Liver (tissue), 9 donors: Measurements from ENCODE around the gene IL37. TPM values are rescaled to one million over a fixed set of nuclear protein-coding genes. Genes with fewer than 3 reads are reported as not detected.

Source experiments
- DNase-seq: peaks from one replicate; pipeline ENCODE4 v3.0.0-alpha.2; 2017; ENCODE audit warnings: low spot score
- H3K27ac ChIP-seq, 2 donors: one replicate each; pipeline ENCODE4 v1.7.0; 2013; ENCODE audit warnings: inconsistent platforms in 2 of 2, low read length in 2 of 2, control low read depth in 1 of 2, low read depth in 1 of 2, mild to moderate bottlenecking in 1 of 2
- H3K27me3 ChIP-seq, 4 donors: one replicate each; pipeline versions ENCODE4 v1.6.1 to v1.7.0; 2013; ENCODE audit warnings: low read length in 3 of 4, inconsistent platforms in 1 of 4, mild to moderate bottlenecking in 1 of 4, moderate library complexity in 1 of 4; ENCODE audit not compliant: control insufficient read depth in 4 of 4, insufficient read depth in 4 of 4
- H3K36me3 ChIP-seq, 4 donors: one replicate each; pipeline versions ENCODE4 v1.6.1 to v1.7.0; 2013; ENCODE audit warnings: low read length in 3 of 4, mild to moderate bottlenecking in 3 of 4, low read depth in 1 of 4, moderate library complexity in 1 of 4; ENCODE audit not compliant: control insufficient read depth in 4 of 4, insufficient read depth in 3 of 4
- H3K4me1 ChIP-seq, 4 donors: one replicate each; pipeline versions ENCODE4 v1.6.1 to v1.7.0; 2013; ENCODE audit warnings: low read length in 3 of 4, mild to moderate bottlenecking in 3 of 4, moderate library complexity in 1 of 4; ENCODE audit not compliant: control insufficient read depth in 4 of 4, insufficient read depth in 4 of 4
- H3K4me3 ChIP-seq, 3 donors: one replicate each; pipeline versions ENCODE4 v1.6.1 to v1.7.0; 2013; ENCODE audit warnings: low read length in 3 of 3, control low read depth in 1 of 3, low read depth in 1 of 3, mild to moderate bottlenecking in 1 of 3
- H3K9ac ChIP-seq, 2 donors: one replicate each; pipeline ENCODE4 v1.7.0; 2013; ENCODE audit warnings: low read length in 2 of 2, mild to moderate bottlenecking in 2 of 2, moderate library complexity in 2 of 2, control low read depth in 1 of 2, low read depth in 1 of 2
- H3K9me3 ChIP-seq, 4 donors: one replicate each; pipeline versions ENCODE4 v1.6.1 to v1.7.0; 2013; ENCODE audit warnings: low read length in 3 of 4; ENCODE audit not compliant: control insufficient read depth in 4 of 4
- ATF3 ChIP-seq: IDR thresholded peaks from 2 replicates; pipeline ENCODE4 v1.6.1; 2016; ENCODE audit warnings: antibody characterized with exemption
- CTCF ChIP-seq: fragments of 150-350 bp; IDR thresholded peaks from 2 replicates; pipeline ENCODE4 v1.5.1; 2017; ENCODE audit warnings: improper control_type of control experiment, low read depth, low read length; ENCODE audit not compliant: missing input control
- EGR1 ChIP-seq, 2 donors: IDR thresholded peaks; 2 replicates each; pipeline ENCODE4 v1.6.1; 2016 to 2018; ENCODE audit warnings: antibody characterized with exemption in 2 of 2, low read depth in 2 of 2
- FOXA1 ChIP-seq: IDR thresholded peaks from 2 replicates; pipeline ENCODE4 v1.6.1; 2016; ENCODE audit warnings: antibody characterized with exemption
- GABPA ChIP-seq, 2 donors: IDR thresholded peaks in 1 of 2; conservative IDR thresholded peaks in 1 of 2; 2 replicates each; pipeline ENCODE4 v1.6.1; 2016; ENCODE audit warnings: antibody characterized with exemption in 2 of 2, mild to moderate bottlenecking in 1 of 2, moderate library complexity in 1 of 2
- HNF4A ChIP-seq, 2 donors: conservative IDR thresholded peaks; 2 replicates each; pipeline ENCODE4 v1.6.1; 2016; ENCODE audit warnings: antibody characterized with exemption in 2 of 2, mild to moderate bottlenecking in 2 of 2
- HNF4G ChIP-seq: IDR thresholded peaks from 2 replicates; pipeline ENCODE4 v1.6.1; 2016; ENCODE audit warnings: antibody characterized with exemption
- JUND ChIP-seq, 2 donors: IDR thresholded peaks; 2 replicates each; pipeline ENCODE4 v1.6.1; 2016; ENCODE audit warnings: antibody characterized with exemption in 2 of 2
- MAX ChIP-seq: IDR thresholded peaks from 2 replicates; pipeline ENCODE4 v1.6.1; 2016; ENCODE audit warnings: antibody characterized with exemption
- NR2F2 ChIP-seq: IDR thresholded peaks from 2 replicates; pipeline ENCODE4 v1.6.1; 2016; ENCODE audit warnings: antibody characterized with exemption
- RAD21 ChIP-seq, 2 donors: IDR thresholded peaks; 2 replicates each; pipeline ENCODE4 v1.6.1; 2016; ENCODE audit warnings: antibody characterized with exemption in 2 of 2, mild to moderate bottlenecking in 2 of 2
- REST ChIP-seq: IDR thresholded peaks from 2 replicates; pipeline ENCODE4 v1.6.1; 2016; ENCODE audit warnings: antibody characterized with exemption, mild to moderate bottlenecking
- RXRA ChIP-seq, 2 donors: IDR thresholded peaks; 2 replicates each; pipeline ENCODE4 v1.6.1; 2017 to 2018; ENCODE audit warnings: antibody characterized with exemption in 2 of 2, mild to moderate bottlenecking in 1 of 2
- SP1 ChIP-seq: IDR thresholded peaks from 2 replicates; pipeline ENCODE4 v1.6.1; 2018; ENCODE audit warnings: antibody characterized with exemption, mild to moderate bottlenecking
- TAF1 ChIP-seq: conservative IDR thresholded peaks from 2 replicates; pipeline ENCODE4 v1.6.1; 2016; ENCODE audit warnings: antibody characterized with exemption, mild to moderate bottlenecking
- YY1 ChIP-seq: IDR thresholded peaks from 2 replicates; pipeline ENCODE4 v1.6.1; 2016; ENCODE audit warnings: antibody characterized with exemption, mild to moderate bottlenecking
- ZBTB33 ChIP-seq: IDR thresholded peaks from 2 replicates; pipeline ENCODE4 v1.6.1; 2016; ENCODE audit warnings: antibody characterized with exemption
- WGBS: extraction: QIAGEN DNeasy Blood & Tissue Kit; methylation state at CpG from one replicate; pipeline ENCODE4 v1.1.7; 2013; 5-methylcytosine and 5-hydroxymethylcytosine counted together
- polyA plus RNA-seq, 2 donors: library from polyadenylated mRNA; stranded (reverse) in 1 of 2; unstranded in 1 of 2; fragments of 200-250 nt in 1 of 2; fragments of >200 nt in 1 of 2; fragmentation: Nextera tagmentation in 1 of 2; extraction: Ambion mirVana in 1 of 2; gene quantifications; one replicate each; pipeline versions ENCODE4 v1.2.1 to v1.2.3, GENCODE V29; 2013 to 2015
- total RNA-seq, 2 donors: library from RNA; depleted of rRNA; stranded (reverse); fragments of >200 nt; gene quantifications; one replicate each; pipeline ENCODE4 v1.2.3, GENCODE V29; 2014
- donor health status: healthy.
- donor health status: healthy.
- donor health status: healthy.
- donor health status: healthy.
- donor health status: healthy.

Gene IL37
- total and polyA plus RNA-seq, 4 donors, result not detected

GRCh38 chr2:112947374-112947773, 36.4 kb downstream of the IL37 start:
- Histone ChIP-seq H3K4me3 (no peak overlapping the region), H3K9me3 (peaks cover 0 to 14% (median 12%) of the 10 kb centered on the region in 4 donors), H3K9ac (no peak overlapping the region), H3K4me1 (no peaks in the 10 kb centered on the region), H3K36me3 (no peaks in the 10 kb centered on the region), H3K27me3 (no peaks in the 10 kb centered on the region), H3K27ac (no peak overlapping the region)
- 22% methylated on average over 2 of the region's 2 CpGs for WGBS
- no peak for DNase-seq
- TF ChIP-seq HNF4A (conservative IDR thresholded peaks at IDR 0.05) (no peak), ZBTB33 (no peak), ATF3 (no peak), HNF4G (no peak), SP1 (no peak), YY1 (no peak), REST (no peak), CTCF (no peak)

- H3K27ac ChIP-seq, result no peak overlapping the region
- H3K9me3 ChIP-seq, result peaks cover 0 to 14% (median 12%) of the 10 kb centered on the region in 4 donors
- H3K4me1 ChIP-seq, result no peaks in the 10 kb centered on the region
- H3K36me3 ChIP-seq, result no peaks in the 10 kb centered on the region
- no peaks in the 10 kb centered on the region for H3K27me3 ChIP-seq
- no peak for DNase-seq
- no peak overlapping the region for H3K4me3 ChIP-seq
- 91% methylated on average over 8 of the region's 8 CpGs for WGBS
- H3K9ac ChIP-seq, result no peak overlapping the region
- TF ChIP-seq FOXA1, result no peak
- TF ChIP-seq GABPA (IDR thresholded peaks at IDR 0.05 in 1 of 2, conservative IDR thresholded peaks at IDR 0.05 in 1 of 2), result no peak
- no peak for TF ChIP-seq RXRA (IDR thresholded peaks at IDR 0.05)
- TF ChIP-seq CTCF, result no peak
- no peak for TF ChIP-seq SP1
- no peak for TF ChIP-seq TAF1
- TF ChIP-seq JUND (IDR thresholded peaks at IDR 0.05), result no peak
- TF ChIP-seq RAD21 (IDR thresholded peaks at IDR 0.05), result no peak
- TF ChIP-seq EGR1 (IDR thresholded peaks at IDR 0.05; ENCODE audit: low read depth in 2 of 2), result no peak
- no peak for TF ChIP-seq HNF4G
- TF ChIP-seq NR2F2, result no peak
- no peak for TF ChIP-seq MAX
- no peak for TF ChIP-seq ATF3
- no peak for TF ChIP-seq HNF4A (conservative IDR thresholded peaks at IDR 0.05)
Measured at GRCh38 chr2:112949456-112949855, 38.5 kb downstream of the IL37 start.
